HAP-1 (cell line): ENCODE measurements around the gene TBX6.
"Not testable (repeated sequence)": the region's sequence is repeated elsewhere in the genome, so short reads cannot be mapped to it uniquely, and the experiment has no call there.

Experiments used
- DNase-seq, 2 experiments: peaks; one replicate each; pipeline ENCODE4 v3.0.0-alpha.2; 2016 to 2020; ENCODE audit warnings: low spot score in 2 of 2
- H3K27me3 ChIP-seq: fragments of 250-450 bp; sonication (Bioruptor Pico); 2 replicates; pipeline ENCODE4 v1.5.1; 2020; ENCODE audit warnings: low read depth, mild to moderate bottlenecking, moderate library complexity
- H3K36me3 ChIP-seq: fragments of 250-450 bp; sonication (Bioruptor Pico); replicated peaks from 2 replicates; pipeline ENCODE4 v1.5.1; 2020; ENCODE audit warnings: mild to moderate bottlenecking
- H3K4me1 ChIP-seq: fragments of 250-450 bp; sonication (Bioruptor Pico); 2 replicates; pipeline ENCODE4 v1.5.1; 2020; ENCODE audit warnings: mild to moderate bottlenecking
- H3K4me3 ChIP-seq: fragments of 250-450 bp; sonication (Bioruptor Pico); 2 replicates; pipeline ENCODE4 v1.5.1; 2020; ENCODE audit warnings: mild to moderate bottlenecking, moderate library complexity
- H3K9me3 ChIP-seq: fragments of 250-450 bp; sonication (Bioruptor Pico); 2 replicates; pipeline ENCODE4 v1.5.1; 2020; ENCODE audit warnings: mild to moderate bottlenecking, moderate library complexity
- in situ Hi-C: fragments of 300-500 bp; cut with MboI; formaldehyde crosslinking; loops from 3 replicates; pipeline ENCODE4 v1.14.3; 2020; ENCODE audit warnings: low sequenced_read_pairs, inconsistent platforms, mixed read lengths

Gene TBX6

GRCh38 chr16:30091474-30092372 lies at the start of gene TBX6:
TBX6 (minus strand) TSS chr16:30091924; CDS start chr16:30091193, 731 bp downstream.
- peak; percentile 92 to 95 for DNase-seq
- peaks cover 18% of the 10 kb centered on the region for H3K4me1 ChIP-seq
- in situ Hi-C loops, result loop anchor here (25.0 kb wide), 1 partner anchor 296 kb away; the partner anchor contains the start of genes SEPTIN1 and ZNF48

GRCh38 chr16:30139583-30140481 lies 48.1 kb upstream of the TBX6 start:
- Histone ChIP-seq H3K27me3 (no peaks in the 10 kb centered on the region), H3K9me3 (no peaks in the 10 kb centered on the region), H3K4me3 (no peak overlapping the region), H3K4me1 (no peaks in the 10 kb centered on the region), H3K36me3 (no peaks in the 10 kb centered on the region)
- in situ Hi-C loops, result no loop called here
- DNase-seq, result no peak

More at GRCh38 chr16:30091474-30092372, at the start of gene TBX6:
- Histone ChIP-seq H3K9me3 (peaks cover 3% of the 10 kb centered on the region), H3K4me3 (peak within 1 kb of the TSS; percentile 40), H3K27me3 (no peaks in the 10 kb centered on the region), H3K36me3 (no peaks in the 10 kb centered on the region; the same call in 1 of the 2 replicates)

- in situ Hi-C loops, result no loop called here
- no peaks in the 10 kb centered on the region for H3K4me1 ChIP-seq
- DNase-seq, result no peak
These were observed 46.2 kb upstream of the TBX6 start for GRCh38 chr16:30137897-30138296.

GRCh38 chr16:30136971-30137605 lies 45.4 kb upstream of the TBX6 start:
- Histone ChIP-seq H3K27me3 (no peaks in the 10 kb centered on the region), H3K9me3 (no peaks in the 10 kb centered on the region), H3K4me3 (no peak overlapping the region), H3K4me1 (no peaks in the 10 kb centered on the region), H3K36me3 (no peaks in the 10 kb centered on the region)
- no peak for DNase-seq
- in situ Hi-C loops, result no loop called here

More at GRCh38 chr16:30137897-30138296, 46.2 kb upstream of the TBX6 start:
- no peaks in the 10 kb centered on the region for H3K27me3 ChIP-seq
- H3K4me3 ChIP-seq, result no peak overlapping the region
- no peaks in the 10 kb centered on the region for H3K9me3 ChIP-seq
- H3K36me3 ChIP-seq, result no peaks in the 10 kb centered on the region

GRCh38 chr16:30132591-30132990 lies 40.9 kb upstream of the TBX6 start:
- H3K36me3 ChIP-seq, result no peaks in the 10 kb centered on the region
- H3K27me3 ChIP-seq, result no peaks in the 10 kb centered on the region
- no peaks in the 10 kb centered on the region for H3K9me3 ChIP-seq
- H3K4me1 ChIP-seq, result no peaks in the 10 kb centered on the region
- H3K4me3 ChIP-seq, result no peak overlapping the region
- no peak for DNase-seq
- in situ Hi-C loops, result no loop called here

GRCh38 chr16:30131869-30132475 lies 40.2 kb upstream of the TBX6 start:
- Histone ChIP-seq H3K4me1 (no peaks in the 10 kb centered on the region), H3K27me3 (no peaks in the 10 kb centered on the region), H3K9me3 (no peaks in the 10 kb centered on the region), H3K4me3 (no peak overlapping the region), H3K36me3 (no peaks in the 10 kb centered on the region)
- in situ Hi-C loops, result no loop called here
- DNase-seq, result no peak

- no peak for DNase-seq
- peaks cover 3% of the 10 kb centered on the region for H3K4me1 ChIP-seq
- no peaks in the 10 kb centered on the region for H3K36me3 ChIP-seq
- no peak overlapping the region for H3K4me3 ChIP-seq
- H3K9me3 ChIP-seq, result no peaks in the 10 kb centered on the region
- in situ Hi-C loops, result no loop called here
- H3K27me3 ChIP-seq, result no peaks in the 10 kb centered on the region
These were observed 36.3 kb upstream of the TBX6 start for GRCh38 chr16:30127993-30128392.

- H3K4me1 ChIP-seq, H3K4me3 ChIP-seq, H3K27me3 ChIP-seq, in situ Hi-C loops, H3K36me3 ChIP-seq, H3K9me3 ChIP-seq, DNase-seq: not testable (repeated sequence)
These were observed 34.0 kb upstream of the TBX6 start for GRCh38 chr16:30125690-30126089.

- H3K9me3 ChIP-seq, result no peaks in the 10 kb centered on the region
- H3K27me3 ChIP-seq, result no peaks in the 10 kb centered on the region
- H3K4me3 ChIP-seq, result no peak overlapping the region
- peaks cover 3% of the 10 kb centered on the region for H3K4me1 ChIP-seq
- in situ Hi-C loops, result loop anchor here (25.0 kb wide), 1 partner anchor 512 kb away; no protein-coding TSS in a partner anchor
- DNase-seq, result no peak
- H3K36me3 ChIP-seq, result no peaks in the 10 kb centered on the region; the same call in 1 of the 2 replicates
These were observed 33.3 kb upstream of the TBX6 start for GRCh38 chr16:30124985-30125379.

GRCh38 chr16:30122604-30123160 lies 31.0 kb upstream of the TBX6 start:
- no peak for DNase-seq
- H3K9me3 ChIP-seq, result no peaks in the 10 kb centered on the region
- in situ Hi-C loops, result loop anchor here (25.0 kb wide), 1 partner anchor 515 kb away; no protein-coding TSS in a partner anchor
- peak overlapping the region; percentile 47 for H3K4me3 ChIP-seq
- H3K27me3 ChIP-seq, result no peaks in the 10 kb centered on the region
- H3K36me3 ChIP-seq, result peaks cover 8% of the 10 kb centered on the region
- peaks cover 3% of the 10 kb centered on the region for H3K4me1 ChIP-seq

GRCh38 chr16:30121741-30122571 lies 30.2 kb upstream of the TBX6 start:
- Histone ChIP-seq H3K9me3 (no peaks in the 10 kb centered on the region), H3K27me3 (no peaks in the 10 kb centered on the region), H3K36me3 (peaks cover 10% of the 10 kb centered on the region), H3K4me3 (peak overlapping the region; percentile 47), H3K4me1 (peaks cover 3% of the 10 kb centered on the region)
- no peak for DNase-seq
- in situ Hi-C loops, result loop anchor here (25.0 kb wide), 1 partner anchor 515 kb away; no protein-coding TSS in a partner anchor
